ENCODE data around the gene CDC123. TPM values are rescaled to one million over a fixed set of nuclear protein-coding genes. Genes with fewer than 3 reads are reported as not detected.

CDC123 gene
- total RNA-seq, 1 experiment from 2014 or later = 153 TPM

- peak; percentile 13 for DNase-seq (ENCODE audit: low spot score)
Observed at GRCh38 chr10:12194752-12195271, 1.2 kb upstream of the CDC123 start.

GRCh38 chr10:12195281-12195602, 746 bp upstream of the CDC123 start:
- ATAC-seq (peak; percentile 7), DNase-seq (ENCODE audit: low spot score) (no peak)
- TF ChIP-seq ZNF317 (CRISPR knock-in tag; IDR thresholded peaks at IDR 0.05; ENCODE audit: borderline replicate concordance, low read depth) = no peak
- TF ChIP-seq, protein P1, sequence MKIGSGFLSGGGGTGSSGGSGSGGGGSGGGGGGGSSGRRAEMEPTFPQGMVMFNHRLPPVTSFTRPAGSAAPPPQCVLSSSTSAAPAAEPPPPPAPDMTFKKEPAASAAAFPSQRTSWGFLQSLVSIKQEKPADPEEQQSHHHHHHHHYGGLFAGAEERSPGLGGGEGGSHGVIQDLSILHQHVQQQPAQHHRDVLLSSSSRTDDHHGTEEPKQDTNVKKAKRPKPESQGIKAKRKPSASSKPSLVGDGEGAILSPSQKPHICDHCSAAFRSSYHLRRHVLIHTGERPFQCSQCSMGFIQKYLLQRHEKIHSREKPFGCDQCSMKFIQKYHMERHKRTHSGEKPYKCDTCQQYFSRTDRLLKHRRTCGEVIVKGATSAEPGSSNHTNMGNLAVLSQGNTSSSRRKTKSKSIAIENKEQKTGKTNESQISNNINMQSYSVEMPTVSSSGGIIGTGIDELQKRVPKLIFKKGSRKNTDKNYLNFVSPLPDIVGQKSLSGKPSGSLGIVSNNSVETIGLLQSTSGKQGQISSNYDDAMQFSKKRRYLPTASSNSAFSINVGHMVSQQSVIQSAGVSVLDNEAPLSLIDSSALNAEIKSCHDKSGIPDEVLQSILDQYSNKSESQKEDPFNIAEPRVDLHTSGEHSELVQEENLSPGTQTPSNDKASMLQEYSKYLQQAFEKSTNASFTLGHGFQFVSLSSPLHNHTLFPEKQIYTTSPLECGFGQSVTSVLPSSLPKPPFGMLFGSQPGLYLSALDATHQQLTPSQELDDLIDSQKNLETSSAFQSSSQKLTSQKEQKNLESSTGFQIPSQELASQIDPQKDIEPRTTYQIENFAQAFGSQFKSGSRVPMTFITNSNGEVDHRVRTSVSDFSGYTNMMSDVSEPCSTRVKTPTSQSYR (CRISPR knock-in tag; IDR thresholded peaks at IDR 0.05) = no peak
- CTCF ChIA-PET = interaction anchor here (0.9 to 1.2 kb wide), 4 partner anchors 19 to 707 kb away, joined by 3 to 5 read pairs (median 3); partner anchors contain the start of gene UPF2
- H3K27me3 Mint-ChIP-seq (ENCODE audit: low read depth) = no peaks in the 10 kb centered on the region
- peak overlapping the region; percentile 91 for H3K4me3 Mint-ChIP-seq
- H3K9me3 Mint-ChIP-seq = no peaks in the 10 kb centered on the region
- POLR2A ChIA-PET = interaction anchor here (1.2 kb wide), 1 partner anchor 152 kb away, joined by 4 read pairs; no protein-coding TSS in a partner anchor
- H3K36me3 Mint-ChIP-seq = peaks cover 27% of the 10 kb centered on the region
- peak overlapping the region; percentile 98 for H3K27ac Mint-ChIP-seq
- H3K4me1 Mint-ChIP-seq = peaks cover 24% of the 10 kb centered on the region

More at GRCh38 chr10:12194752-12195271, 1.2 kb upstream of the CDC123 start:
- Mint-ChIP-seq H3K27me3 (ENCODE audit: low read depth) (no peaks in the 10 kb centered on the region), H3K4me1 (peaks cover 28% of the 10 kb centered on the region), H3K9me3 (no peaks in the 10 kb centered on the region), H3K36me3 (peaks cover 30% of the 10 kb centered on the region), H3K27ac (peak overlapping the region; percentile 98), H3K4me3 (peak overlapping the region; percentile 91)
- POLR2A ChIA-PET = interaction anchor here (0.9 kb wide), 1 partner anchor 320 kb away, joined by 3 read pairs; no protein-coding TSS in a partner anchor
- CTCF ChIA-PET = no interaction called here
- no peak for ATAC-seq
- TF ChIP-seq MXD4 (CRISPR knock-in tag; IDR thresholded peaks at IDR 0.05; ENCODE audit: borderline replicate concordance) (no peak), SOX15 (CRISPR knock-in tag; IDR thresholded peaks at IDR 0.05) (no peak), NFATC4 (CRISPR knock-in tag; IDR thresholded peaks at IDR 0.05) (no peak)

- CTCF ChIA-PET = interaction anchor here (0.5 to 1.2 kb wide), 5 partner anchors 18 to 1121 kb away, joined by 3 to 5 read pairs (median 3); partner anchors contain the start of gene UPF2
- Mint-ChIP-seq H3K4me1 (peaks cover 22% of the 10 kb centered on the region), H3K36me3 (peaks cover 33% of the 10 kb centered on the region), H3K9me3 (no peaks in the 10 kb centered on the region), H3K27me3 (ENCODE audit: low read depth) (no peaks in the 10 kb centered on the region), H3K27ac (peak overlapping the region; percentile 98), H3K4me3 (peak overlapping the region; percentile 91)
- POLR2A ChIA-PET = interaction anchor here (0.9 to 1.2 kb wide), 2 partner anchors 127 to 153 kb away, joined by 4 to 10 read pairs; no protein-coding TSS in a partner anchor
- ATAC-seq (no peak), DNase-seq (ENCODE audit: low spot score) (no peak)
- TF ChIP-seq NFE2L1 (CRISPR knock-in tag; IDR thresholded peaks at IDR 0.05) = 0 out of 2 replicates have a peak, but pooled peaks have one; percentile 6
- no peak for TF ChIP-seq CDX4 (CRISPR knock-in tag; IDR thresholded peaks at IDR 0.05; ENCODE audit: borderline replicate concordance)
- TF ChIP-seq, protein P2, sequence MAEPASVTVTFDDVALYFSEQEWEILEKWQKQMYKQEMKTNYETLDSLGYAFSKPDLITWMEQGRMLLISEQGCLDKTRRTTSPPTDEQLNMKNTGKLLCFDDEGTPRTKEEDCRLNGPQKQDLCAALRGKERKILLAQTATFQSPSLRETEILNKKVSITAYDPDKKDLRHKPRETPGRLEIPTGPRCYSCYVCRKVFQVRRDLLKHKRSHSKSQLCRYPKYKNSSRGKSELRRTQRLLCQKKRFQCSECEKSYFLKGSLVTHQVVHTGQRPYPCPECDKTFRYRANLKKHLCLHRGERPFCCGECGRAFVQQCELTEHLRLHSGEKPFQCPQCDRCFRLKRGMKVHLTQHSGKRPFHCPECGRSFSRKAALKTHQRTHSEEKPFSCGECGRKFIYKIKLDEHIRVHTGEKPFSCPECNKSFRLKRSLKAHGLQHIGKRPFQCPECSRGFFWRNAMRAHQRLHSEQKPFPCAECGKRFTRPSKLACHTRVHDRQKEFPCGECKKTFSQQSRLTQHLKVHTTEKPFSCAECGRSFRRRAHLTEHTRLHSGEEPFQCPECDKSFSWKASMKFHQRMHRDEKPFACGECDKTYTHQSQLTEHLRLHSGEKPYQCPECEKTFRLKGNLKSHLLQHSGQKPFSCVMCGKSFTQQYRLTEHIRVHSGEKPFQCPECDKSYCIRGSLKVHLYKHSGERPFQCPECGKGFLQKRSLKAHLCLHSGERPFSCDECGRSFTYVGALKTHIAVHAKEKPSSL (CRISPR knock-in tag; conservative IDR thresholded peaks at IDR 0.05) = no peak
Observed at GRCh38 chr10:12196531-12197211, 683 bp downstream of the CDC123 start.

- ChIA-PET CTCF (no interaction called here), POLR2A (no interaction called here)
- peaks cover 30% of the 10 kb centered on the region for H3K36me3 Mint-ChIP-seq
- peaks cover 20% of the 10 kb centered on the region for H3K4me1 Mint-ChIP-seq
- DNase-seq (ENCODE audit: low spot score) (no peak), ATAC-seq (no peak)
- peak overlapping the region; percentile 22 for H3K4me3 Mint-ChIP-seq
- H3K27me3 Mint-ChIP-seq (ENCODE audit: low read depth) = no peaks in the 10 kb centered on the region
- H3K9me3 Mint-ChIP-seq = no peaks in the 10 kb centered on the region
- no peak overlapping the region for H3K27ac Mint-ChIP-seq
- no peak for TF ChIP-seq E2F1 (CRISPR knock-in tag; IDR thresholded peaks at IDR 0.05)
- TF ChIP-seq ZBTB21 (CRISPR knock-in tag; IDR thresholded peaks at IDR 0.05; ENCODE audit: borderline replicate concordance) = no peak
- TF ChIP-seq GRHL2 (CRISPR knock-in tag; IDR thresholded peaks at IDR 0.05; ENCODE audit: insufficient replicate concordance, severe bottlenecking) = no peak
- TF ChIP-seq, protein P3, sequence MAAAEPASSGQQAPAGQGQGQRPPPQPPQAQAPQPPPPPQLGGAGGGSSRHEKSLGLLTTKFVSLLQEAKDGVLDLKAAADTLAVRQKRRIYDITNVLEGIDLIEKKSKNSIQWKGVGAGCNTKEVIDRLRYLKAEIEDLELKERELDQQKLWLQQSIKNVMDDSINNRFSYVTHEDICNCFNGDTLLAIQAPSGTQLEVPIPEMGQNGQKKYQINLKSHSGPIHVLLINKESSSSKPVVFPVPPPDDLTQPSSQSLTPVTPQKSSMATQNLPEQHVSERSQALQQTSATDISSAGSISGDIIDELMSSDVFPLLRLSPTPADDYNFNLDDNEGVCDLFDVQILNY (CRISPR knock-in tag; IDR thresholded peaks at IDR 0.05) = no peak
- no peak for TF ChIP-seq SOX15 (CRISPR knock-in tag; IDR thresholded peaks at IDR 0.05)
- TF ChIP-seq, protein P1 (CRISPR knock-in tag; IDR thresholded peaks at IDR 0.05) = no peak
- no peak for TF ChIP-seq CBFB (CRISPR knock-in tag; IDR thresholded peaks at IDR 0.05; ENCODE audit: low read depth)
- TF ChIP-seq GABPB1 (CRISPR knock-in tag; IDR thresholded peaks at IDR 0.05) = no peak
Observed at GRCh38 chr10:12198156-12198555, 2.2 kb downstream of the CDC123 start.
